HG02973 (cell line): ENCODE data around the gene EIF3CL.
"Not testable (repeated sequence)": the region's sequence is repeated elsewhere in the genome, so short reads cannot be mapped to it uniquely, and the experiment has no call there.

Experiments used
- ATAC-seq: cut with Tn5 transposase; IDR thresholded peaks from one replicate; pipeline ENCODE4 v1.9.1; 2021; ENCODE audit warnings: moderate library complexity; ENCODE audit not compliant: unreplicated experiment

EIF3CL gene

GRCh38 chr16:28362600-28362999 lies 41.0 kb downstream of the EIF3CL start:
- not testable (repeated sequence) for ATAC-seq

- not testable (repeated sequence) for ATAC-seq
Observed at GRCh38 chr16:28338230-28338629, 65.4 kb downstream of the EIF3CL start.

- not testable (repeated sequence) for ATAC-seq
Observed at GRCh38 chr16:28336940-28337710, 66.5 kb downstream of the EIF3CL start.

- not testable (repeated sequence) for ATAC-seq
Observed at GRCh38 chr16:28335678-28336077, 68.0 kb downstream of the EIF3CL start.

GRCh38 chr16:28332632-28333031 lies 71.0 kb downstream of the EIF3CL start:
- ATAC-seq, result not testable (repeated sequence)

GRCh38 chr16:28330981-28331380 lies 72.7 kb downstream of the EIF3CL start:
- not testable (repeated sequence) for ATAC-seq

- ATAC-seq, result not testable (repeated sequence)
Observed at GRCh38 chr16:28330232-28330631, 73.4 kb downstream of the EIF3CL start.
